Measurements from ENCODE around the gene MATN3.

The MATN3 gene

DNA sequence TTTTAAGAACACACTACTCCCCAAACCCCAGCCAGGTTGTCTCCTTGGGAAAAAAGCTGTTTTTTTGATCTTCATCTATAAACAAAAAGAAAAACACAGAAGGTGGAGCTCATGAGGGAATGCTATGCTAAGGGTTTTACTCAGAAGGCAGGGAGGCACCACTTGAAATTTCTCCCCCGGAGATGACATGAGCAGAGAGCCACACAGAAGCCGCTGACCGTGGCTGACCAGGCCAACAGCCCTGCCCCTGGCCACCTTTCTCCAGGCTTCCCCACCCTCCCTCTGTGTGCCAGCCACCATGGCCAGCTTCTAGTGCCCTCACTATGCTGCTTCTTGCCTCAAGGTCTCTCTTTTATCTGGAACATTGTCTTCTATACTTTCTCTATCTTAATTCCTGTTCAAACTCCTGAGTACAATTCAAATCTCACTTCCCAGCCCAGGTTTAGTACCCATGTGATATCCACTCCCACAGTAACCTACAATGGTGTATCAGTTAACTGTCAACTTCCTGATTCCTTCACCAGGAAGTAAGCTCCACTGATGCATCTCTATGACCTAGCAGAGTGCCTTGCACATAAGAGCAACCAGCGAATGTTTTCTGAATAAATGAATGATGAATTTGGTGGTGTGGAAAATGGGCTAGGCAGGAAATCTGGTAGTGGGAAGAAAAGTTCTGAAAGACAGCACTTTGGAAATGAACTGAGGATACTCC is 23.6 kb upstream of the MATN3 start:
- no peak for DNase-seq

DNA sequence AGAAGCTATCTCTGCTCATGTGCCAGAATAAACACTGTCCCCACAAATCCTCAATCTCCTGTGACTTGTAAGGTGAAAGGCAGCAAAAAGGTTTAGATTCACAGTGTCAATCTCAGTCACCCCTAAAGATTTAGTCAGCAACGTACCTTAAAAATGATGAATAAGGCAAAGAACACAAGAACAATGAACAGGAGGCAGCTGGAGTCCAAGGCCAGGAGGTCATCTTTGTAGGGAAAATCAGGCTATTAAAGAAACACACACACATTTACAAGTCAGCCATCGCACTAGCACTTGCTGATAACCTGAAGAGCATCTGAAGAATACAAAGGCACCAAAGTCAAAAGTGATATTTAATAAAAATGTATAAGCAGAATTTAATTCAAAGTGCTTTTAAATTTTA is 22.4 kb upstream of the MATN3 start:
- DNase-seq: no peak

DNA sequence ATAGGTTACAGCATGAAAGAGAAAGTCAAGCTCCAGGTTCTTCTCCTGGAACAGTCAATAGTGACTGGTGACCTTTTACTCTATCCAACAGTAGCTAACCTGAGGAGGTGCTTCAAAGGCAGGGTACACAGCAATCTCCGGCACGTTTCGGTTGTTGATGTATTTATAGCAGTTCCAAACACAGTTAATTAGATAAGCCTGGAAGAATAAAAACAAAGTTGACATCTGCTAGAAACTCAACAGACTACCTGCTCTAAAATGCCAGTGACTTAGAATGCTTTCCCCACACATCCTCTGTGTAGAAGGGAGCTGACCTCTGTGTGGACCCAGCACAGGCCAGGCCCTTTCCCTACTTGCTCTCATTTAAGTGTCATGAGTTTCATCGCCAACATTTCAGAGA is 21.8 kb upstream of the MATN3 start:
- no peak for DNase-seq

DNA sequence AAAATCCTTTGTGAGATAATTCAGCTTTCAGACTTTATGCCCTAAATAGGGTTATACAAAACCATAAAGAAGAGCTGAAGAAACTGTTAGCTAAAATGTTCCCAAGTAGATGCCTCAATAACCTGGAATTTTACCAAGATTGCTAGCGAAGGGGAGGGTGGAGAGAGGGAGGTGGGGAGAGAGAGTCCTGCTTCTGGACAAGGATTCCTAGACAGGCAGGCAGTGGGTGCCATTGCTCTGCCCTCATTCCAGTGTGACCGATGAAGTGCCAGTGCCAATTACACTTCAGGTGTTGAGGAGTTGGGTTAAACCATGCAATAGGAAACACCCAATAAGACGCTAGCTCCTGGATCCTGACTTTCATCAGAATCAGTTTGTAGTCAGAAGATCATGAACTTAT is 20.9 kb upstream of the MATN3 start:
- DNase-seq: no peak

DNA sequence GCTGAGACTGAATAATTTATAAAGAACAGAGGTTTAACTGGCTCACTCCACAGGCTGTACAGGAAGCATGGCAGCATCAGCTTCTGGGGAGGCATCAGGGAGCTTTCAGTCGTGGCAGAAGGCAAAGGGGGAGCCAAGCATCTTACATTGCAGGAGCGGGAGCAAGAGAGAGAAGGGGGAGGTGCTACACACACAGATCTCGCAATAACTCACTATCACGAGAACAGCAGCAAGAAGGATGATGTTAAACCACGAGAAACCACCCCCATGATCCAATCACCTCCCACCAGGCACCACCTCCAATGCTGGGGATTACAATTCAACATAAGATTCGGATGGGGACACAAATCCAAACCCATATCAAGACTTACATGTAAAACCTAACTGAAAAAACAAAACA is 17.8 kb upstream of the MATN3 start:
- DNase-seq: no peak

DNA sequence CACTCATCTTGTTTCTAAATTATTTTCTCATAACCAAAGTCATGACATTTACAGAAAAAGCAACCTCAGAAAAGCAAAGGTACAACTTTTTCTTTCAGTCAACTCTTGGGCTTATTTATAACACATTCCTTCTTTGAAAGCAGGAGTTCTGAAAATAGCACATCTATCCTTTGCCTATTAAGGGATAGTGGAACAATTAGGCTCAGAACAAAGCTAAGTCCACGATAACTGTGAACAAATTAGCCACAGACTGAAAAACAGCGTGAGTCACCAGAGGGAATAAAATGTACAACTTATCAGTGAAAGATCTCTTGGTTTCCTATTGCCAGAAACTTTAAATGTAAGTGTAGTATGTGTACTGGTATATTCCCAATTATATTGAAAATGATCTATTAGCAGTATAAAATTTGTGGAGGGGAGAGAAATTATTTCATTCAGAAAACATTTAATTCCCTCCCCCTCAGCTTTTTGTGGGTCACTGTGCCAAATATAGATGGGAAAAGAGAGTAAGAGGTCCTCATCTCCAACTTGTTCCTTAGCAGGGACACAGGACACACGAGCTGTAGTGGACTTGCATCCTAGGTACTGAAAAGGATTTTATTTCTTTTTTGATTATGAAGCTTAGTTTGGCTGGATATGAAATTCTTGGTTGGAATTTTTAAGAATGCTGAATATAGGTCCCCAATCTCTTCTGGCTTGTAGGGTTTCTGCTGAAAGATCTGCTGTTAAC is 15.4 kb upstream of the MATN3 start:
- DNase-seq: no peak

DNA sequence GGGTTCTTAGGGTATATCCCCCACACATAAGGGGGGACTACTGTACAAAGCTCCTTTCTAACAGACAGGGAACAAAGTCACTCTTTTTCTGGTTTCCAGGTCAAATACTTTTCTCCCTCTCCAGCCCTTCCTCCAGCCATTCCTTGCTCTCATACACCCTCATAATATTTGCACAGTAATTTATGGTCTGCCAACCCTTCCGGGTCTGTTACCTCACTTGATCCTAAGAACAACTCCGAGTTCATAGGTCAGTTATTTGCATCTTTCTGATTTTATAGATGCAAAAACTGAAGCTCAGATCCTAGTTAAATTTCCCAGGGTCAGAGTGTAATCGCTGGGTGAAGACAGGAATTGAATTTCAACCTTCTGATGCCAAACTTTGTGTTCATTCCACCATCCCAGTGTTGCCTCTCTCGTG is 14.8 kb upstream of the MATN3 start:
- DNase-seq: no peak

DNA sequence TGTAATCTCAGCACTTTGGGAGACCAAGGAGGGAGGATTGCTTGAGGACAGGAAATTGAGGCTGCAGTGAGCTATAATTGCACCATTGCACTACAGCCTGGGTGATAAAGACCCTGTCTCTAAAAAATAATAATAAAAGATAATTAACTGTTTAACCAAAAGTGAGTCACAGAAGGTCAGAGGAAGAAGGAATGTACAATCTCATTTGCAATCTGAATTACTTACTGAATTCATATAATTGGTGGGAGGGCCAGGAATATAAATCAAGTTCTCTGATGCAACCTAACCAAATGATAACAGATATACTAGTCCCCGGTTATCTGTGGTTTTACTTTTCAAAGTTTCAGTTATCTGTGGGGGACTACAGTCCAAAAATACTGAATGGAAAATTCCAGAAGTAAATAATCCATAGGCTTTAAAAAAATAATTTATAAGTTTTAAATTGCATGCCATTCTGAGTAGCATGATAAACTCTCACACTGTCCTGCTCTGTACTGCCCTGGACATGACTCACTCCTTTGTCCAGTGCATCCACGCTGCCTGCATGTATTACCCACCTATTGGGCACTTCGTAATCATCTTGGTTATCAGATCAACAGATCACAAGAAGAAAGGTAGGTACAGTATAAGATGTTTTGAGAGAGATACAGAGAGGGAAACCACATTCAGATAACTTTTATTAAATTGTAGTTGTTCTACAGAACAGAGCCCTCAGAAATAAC is 12.8 kb upstream of the MATN3 start:
- DNase-seq: peak; percentile 30

DNA sequence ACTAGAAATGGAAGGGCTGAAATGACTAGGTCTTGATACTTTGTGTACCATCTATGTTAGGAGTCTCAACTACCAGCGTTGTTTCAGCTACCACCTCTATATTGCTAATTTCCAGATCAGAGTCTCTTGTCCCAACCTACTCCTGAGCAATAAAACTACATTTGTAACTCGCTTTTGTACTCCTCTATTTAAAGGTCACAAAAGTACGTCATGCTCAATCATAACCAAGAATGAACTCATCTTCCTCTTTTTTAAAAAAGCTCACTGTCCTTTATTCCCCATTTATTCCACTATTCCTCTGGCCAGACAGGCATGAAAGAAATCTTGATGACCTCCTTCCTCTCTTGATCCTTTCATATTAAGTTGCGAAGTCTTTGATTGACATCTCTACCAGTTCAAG is 11.2 kb upstream of the MATN3 start:
- DNase-seq: no peak

DNA sequence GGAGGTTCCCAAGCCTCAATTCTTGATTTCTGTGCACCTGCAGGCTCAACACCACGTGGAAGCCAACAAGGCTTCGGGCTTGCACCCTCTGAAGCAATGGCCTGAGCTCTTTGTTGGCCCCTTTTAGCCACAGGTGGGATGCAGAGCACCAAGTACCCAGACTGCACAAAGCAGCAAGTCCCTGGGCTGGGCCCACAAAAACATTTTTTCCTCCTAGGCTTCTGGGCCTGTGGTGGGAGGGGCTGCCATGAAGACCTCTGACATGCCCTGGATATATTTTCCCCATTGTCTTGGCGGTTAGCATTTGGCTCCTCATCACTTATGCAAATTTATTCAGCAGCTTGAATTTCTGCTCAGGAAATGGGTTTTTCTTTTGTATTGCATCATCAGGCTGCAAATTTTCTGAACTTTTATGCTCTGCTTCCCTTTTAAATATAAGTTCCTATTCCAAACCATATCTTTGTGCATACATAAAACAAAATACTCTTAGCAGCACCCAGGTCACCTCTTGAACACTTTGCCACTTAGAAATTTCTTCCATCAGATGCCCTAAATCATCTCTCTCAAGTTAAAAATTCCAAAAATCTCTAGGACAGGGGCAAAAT is 9.0 kb upstream of the MATN3 start:
- no peak for DNase-seq

DNA sequence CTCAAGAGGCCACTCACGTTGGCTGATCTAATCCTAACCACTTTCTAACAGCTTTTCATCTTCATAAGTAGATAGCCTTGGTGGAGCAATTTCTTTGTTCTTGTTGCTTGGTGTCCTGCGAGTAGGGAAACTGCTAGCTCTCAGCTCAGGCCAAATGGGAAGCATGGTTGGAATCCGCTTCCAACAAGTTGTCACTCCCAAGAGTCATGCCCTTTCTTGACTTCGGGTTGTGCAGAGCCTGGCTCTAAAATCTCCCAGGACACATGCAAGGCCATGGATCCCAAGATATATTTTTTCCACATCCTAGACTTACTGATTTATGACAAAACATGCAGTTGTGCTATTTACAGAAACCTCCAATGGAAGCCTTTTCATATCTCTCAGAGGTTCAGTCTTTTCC is 7.3 kb upstream of the MATN3 start:
- DNase-seq: no peak

DNA sequence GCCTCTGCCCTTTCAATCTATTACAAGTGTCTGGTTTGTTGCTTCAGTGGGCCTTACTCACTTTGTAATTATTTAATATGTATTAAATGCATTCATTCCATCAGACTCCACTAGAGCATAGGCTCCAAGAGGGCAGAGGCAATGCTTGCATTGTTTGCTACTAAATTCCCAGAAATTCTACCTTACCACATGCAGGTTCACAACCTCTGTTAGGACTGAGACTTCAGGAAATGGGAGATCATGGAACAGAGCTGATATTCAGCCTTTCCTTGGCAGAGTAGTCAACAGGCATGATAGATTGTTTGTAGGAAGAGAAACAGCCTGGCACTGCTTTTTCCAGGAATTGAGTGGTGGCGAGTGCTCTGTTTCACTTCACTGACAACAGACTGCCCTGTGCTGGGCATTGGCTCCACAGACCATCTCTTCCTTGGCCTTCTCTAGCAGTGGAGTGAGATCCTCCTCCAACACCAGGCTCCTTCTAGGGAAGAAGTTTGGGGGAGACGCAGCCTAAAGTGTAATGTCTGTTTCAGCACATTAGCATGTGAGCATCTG is 6.2 kb upstream of the MATN3 start:
- no peak for DNase-seq

DNA sequence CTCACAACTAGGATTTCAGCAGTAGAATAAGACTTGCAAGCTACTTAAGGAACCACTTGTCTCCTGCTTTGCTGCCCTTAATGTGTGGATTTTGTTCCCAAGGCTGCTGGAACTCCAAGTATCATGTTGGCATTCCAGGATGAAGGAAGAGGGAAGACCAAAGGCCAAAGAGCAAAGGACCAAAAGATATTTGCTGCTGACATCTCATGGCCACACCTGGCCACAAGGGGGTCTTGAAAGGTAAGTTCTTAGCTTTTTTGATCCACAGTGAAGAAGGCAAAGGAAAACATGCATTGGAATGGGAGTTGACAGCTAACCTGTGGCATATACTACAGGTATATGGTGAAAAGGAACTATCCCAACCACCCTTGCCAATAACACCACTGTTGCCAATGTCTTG is 3.9 kb upstream of the MATN3 start:
- DNase-seq: peak; percentile 3

DNA sequence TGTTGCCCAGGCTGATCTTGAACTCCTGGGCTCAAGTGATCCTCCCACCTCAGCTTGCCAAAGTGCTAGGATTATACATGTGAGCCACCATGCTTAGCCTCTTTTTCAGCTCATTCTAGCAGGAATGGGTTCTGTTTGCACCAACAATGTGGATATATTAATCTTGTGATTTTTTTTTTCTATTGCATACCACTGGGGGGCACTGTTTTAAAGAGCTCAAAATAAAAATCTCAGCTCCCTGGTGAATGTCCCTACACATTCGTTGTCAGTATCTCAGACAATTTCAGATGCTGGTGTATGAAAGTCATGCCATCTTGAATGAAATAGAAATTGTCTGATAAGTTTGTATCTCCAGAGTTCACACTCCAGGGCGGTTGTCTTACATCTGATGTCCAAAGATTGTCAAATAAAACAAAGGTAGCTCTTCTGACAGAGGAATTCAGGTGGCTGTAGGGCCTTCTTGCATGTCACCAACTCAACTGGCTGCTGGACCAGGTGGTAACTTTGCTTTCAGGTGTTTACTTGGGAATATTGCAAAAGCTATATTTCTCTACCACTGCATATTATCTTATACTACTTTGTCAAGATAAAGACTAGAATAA is 3.1 kb upstream of the MATN3 start:
- DNase-seq: peak; percentile 55

DNA sequence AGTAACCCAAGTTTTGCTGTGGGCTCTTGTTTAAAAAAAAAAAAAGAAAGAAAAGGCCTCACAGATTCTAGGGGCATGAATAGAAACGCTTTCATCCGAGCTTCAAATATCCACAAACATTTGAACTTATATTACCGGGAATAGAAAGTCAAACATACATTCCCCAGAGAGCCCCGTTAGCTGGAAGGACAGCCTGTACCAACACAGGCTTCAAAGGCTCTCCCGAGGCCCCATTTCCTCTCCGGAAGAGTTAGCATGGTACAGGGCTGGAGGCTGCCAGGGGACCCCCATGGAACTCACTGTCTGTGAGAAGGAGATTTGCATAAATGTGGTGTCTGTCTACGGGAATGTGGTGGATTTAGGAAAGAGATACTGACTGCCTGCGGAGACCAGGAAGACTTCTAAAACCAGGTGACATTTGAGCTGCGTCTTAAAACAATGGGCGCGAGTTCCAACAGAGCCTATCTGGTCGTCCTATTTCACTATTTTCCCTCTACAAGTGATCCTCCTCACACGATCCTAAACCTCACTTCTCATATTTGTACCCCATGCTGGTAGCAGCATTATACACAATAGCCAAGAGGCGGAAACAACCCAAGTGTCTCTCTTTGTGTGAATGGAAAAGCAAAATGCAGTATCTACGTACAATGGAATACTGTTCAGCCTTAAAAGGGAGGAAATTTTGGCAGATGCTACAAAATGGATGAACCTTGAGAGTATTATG is 820 bp upstream of the MATN3 start:
- peak; percentile 5 for DNase-seq

DNA sequence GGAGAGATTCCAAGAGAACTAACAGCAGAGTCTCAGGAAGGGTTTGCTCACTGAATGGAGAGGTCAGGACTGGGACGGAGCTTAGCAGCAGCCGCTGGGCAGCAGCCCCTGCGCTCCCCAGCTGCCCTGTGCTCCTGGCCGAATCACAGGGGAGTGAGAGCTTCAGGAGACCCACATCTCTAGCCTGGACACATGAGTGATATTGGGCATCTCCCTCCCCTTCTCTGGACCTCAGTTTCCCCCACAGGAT is 511 bp downstream of the MATN3 start:
- DNase-seq: no peak

DNA sequence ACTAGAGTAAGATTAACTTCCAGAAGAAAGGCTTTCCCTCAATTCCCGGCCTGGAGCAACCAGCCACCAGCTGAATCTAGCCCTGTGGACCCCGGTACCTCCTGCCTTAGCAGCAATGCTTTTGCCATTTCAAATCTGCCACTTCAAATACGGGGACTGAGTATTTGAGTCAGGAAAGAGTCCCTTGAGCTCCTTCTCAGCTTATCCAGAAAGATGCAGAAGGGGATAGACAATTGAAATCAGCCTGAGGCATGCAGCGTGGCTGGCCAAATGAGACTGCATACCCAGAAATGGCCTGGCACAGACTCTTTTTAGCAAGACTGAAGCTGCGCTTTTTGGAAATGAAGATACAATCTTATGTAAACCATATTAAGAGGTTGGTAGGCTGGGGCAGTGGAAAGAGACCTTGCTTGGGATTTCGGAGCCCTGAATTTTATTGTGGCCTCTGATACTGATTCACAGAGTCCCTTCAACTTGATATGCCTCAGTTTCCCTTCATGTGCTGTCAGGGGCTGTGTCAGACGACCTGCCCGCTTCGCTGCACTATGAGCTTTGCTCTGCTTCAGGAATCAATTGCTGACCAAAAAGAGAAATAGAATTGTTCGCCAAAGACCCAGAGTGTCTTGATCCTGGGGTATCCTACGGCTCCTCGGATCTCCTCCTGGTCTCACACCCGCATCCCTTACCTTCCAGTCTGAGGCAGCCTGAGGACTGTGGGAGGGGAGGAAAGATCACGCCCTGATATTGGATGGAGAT is 1.0 kb downstream of the MATN3 start:
- no peak for DNase-seq

DNA sequence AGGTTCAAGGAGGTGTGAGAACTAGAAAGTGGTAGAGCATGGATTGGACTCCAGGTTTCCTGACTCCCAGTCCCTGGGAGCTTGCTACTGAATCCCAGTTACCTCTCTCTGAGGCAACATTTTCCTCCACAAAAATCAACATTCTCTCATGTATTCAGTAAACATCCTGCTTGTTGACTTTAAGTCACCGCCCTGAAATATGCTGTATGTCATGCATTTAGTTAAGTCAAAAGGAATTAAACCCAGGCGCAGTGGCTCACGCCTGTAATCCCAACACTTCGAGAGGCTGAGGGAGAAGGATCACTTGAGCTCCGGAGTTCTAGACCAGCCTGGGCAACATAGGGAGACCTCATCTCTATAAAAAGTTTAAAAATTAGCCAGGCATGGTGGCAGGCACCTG is 3.8 kb downstream of the MATN3 start:
- peak; percentile 1 for DNase-seq

DNA sequence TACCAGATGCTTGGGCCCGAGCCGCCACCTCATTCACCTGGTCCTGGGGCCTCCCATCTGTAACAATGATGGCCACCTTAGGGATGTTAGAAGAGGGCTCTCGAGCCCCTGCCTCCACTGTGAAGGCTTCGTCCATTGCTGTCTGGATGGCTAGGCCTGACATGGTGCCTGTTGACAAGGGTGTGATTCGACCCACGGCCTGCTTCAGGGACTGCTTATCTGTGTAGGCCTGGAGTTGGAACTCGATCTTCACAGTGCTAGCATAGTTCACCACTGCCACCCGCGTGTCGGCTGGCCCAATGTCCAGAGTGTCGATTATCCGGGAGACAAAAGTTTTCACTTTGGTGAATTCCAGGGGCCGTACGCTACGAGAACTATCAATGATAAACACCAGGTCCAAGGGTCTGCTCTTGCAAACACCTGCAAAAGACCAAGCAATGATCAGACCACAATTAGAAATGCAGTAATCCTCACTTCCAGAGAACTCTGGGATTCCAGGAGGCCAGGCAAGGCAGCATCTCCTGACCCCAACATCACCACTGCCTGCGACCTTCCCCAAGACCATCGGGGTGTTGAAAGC is 6.5 kb downstream of the MATN3 start:
- DNase-seq: no peak

DNA sequence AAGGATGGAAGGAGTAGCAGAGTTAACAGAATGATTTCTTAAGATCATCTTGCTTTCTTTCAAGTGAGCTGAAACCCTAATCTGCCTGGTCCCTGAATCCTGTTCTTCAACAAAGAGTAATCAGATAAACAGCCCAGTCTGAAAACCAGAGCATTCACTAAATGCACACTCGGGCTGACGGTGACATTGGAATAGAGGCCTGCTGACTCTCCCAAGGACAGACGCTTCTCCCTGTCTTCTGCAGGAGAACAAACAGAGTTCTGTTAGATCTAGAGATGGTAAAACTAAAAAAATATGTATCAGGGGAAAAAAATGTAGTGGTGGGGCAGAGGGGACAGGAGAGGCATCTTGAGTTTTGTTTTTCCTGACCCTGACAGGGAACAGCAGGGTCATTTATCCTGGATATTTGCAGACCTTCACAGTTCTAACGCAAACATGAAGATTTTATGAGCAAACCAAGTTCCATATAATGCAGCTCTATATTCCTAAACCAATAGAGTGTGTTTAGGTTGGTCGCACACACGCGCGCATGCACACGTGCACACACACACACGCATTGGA is 7.3 kb downstream of the MATN3 start:
- DNase-seq: no peak

DNA sequence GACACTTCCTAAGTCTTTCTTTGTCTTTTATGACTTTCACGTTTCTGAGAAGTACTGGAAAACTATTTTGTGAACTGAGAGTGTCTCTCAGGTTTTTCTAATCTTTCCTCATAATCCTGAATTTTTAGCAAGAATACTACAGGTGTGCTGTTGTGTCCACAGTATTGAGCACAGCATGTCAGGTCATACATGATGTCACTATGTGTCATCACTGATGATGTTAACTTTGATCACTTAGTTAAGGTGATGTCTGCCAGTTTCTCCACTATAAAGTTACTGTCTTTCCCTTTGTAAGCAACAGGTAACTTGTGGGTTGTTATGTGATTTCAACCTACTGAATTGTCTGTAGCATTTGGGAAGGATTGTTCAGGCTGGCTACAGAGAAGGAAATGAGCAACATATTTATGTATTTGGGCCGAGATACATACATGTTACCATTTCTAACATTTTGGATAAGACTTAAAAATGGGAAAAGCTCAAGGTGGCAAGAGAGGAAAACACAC is 11.1 kb downstream of the MATN3 start:
- DNase-seq: no peak
